Colonic mucosa (tissue), 4 donors: ENCODE results near the gene DAZAP2. TPM values are rescaled to one million over a fixed set of nuclear protein-coding genes. Genes with fewer than 3 reads are reported as not detected.
"Not testable (repeated sequence)": the region's sequence is repeated elsewhere in the genome, so short reads cannot be mapped to it uniquely, and the experiment has no call there.

Source experiments
- DNase-seq: peaks from one replicate; pipeline ENCODE4 v3.0.0-alpha.2; 2020
- H3K27ac ChIP-seq: fragments of 200-600 bp; one replicate; pipeline ENCODE4 v1.8.0; 2021
- H3K27me3 ChIP-seq: fragments of 200-600 bp; one replicate; pipeline ENCODE4 v1.8.0; 2021
- H3K36me3 ChIP-seq: fragments of 200-600 bp; one replicate; pipeline ENCODE4 v1.8.0; 2021
- H3K4me1 ChIP-seq: fragments of 200-600 bp; one replicate; pipeline ENCODE4 v1.8.0; 2021; ENCODE audit warnings: mild to moderate bottlenecking
- H3K4me3 ChIP-seq: fragments of 200-600 bp; one replicate; pipeline ENCODE4 v1.8.0; 2021
- H3K9ac ChIP-seq, 2 donors: one replicate each; pipeline ENCODE4 v1.7.0; 2013; ENCODE audit warnings: control low read depth in 2 of 2, low read depth in 2 of 2, low read length in 2 of 2
- H3K9me3 ChIP-seq: fragments of 200-600 bp; one replicate; pipeline ENCODE4 v1.8.0; 2021
- intact Hi-C: fragments of 100-400 bp; cut with DNase I; formaldehyde crosslinking; loops from one replicate; pipeline ENCODE4 v1.14.1; 2022
- total RNA-seq, 2 donors: library from RNA; stranded (reverse); fragmentation: NEBNext Ultra II Directional in 1 of 2; extraction: Animal tissue kit (Norgen Biotek cat#: 25700) in 1 of 2; gene quantifications; one replicate each; pipeline ENCODE4 v1.2.1, GENCODE V29; 2021
- TF ChIP-seq, protein P1 (sequence below): fragments of 200-600 bp; IDR thresholded peaks from one replicate; pipeline ENCODE4 v1.8.0; 2022; ENCODE audit warnings: antibody characterized with exemption, mild to moderate bottlenecking
- donor health status: healthy.
- donor health status: DM: no; HTN: no; CAD: no.
- donor health status: DM: no; HTN: no; CAD: no.

DAZAP2 gene
- total RNA-seq, 2 donors from 2014 or later, result 220 to 291 TPM

DNA sequence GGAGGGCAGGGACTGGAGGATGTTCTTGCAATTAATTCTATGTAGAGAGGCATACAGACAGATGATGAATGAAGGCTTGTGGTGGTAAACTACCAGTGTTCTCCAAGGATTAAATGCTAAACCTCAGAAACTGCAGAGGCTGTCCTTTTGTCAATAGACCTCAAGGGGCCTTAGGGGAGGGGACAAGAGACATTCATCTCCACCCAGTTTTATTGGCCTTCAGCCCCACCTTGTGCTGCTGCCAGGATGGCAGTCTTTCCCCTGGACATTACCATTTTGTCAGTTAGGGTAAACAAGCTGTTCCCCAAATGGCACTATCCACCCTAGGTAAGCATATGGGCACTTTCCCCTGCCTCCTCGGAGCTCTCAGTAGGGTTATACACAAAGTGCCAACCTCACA is 36.5 kb downstream of the DAZAP2 start:
- no peaks in the 10 kb centered on the region for H3K36me3 ChIP-seq
- TF ChIP-seq, protein P1, sequence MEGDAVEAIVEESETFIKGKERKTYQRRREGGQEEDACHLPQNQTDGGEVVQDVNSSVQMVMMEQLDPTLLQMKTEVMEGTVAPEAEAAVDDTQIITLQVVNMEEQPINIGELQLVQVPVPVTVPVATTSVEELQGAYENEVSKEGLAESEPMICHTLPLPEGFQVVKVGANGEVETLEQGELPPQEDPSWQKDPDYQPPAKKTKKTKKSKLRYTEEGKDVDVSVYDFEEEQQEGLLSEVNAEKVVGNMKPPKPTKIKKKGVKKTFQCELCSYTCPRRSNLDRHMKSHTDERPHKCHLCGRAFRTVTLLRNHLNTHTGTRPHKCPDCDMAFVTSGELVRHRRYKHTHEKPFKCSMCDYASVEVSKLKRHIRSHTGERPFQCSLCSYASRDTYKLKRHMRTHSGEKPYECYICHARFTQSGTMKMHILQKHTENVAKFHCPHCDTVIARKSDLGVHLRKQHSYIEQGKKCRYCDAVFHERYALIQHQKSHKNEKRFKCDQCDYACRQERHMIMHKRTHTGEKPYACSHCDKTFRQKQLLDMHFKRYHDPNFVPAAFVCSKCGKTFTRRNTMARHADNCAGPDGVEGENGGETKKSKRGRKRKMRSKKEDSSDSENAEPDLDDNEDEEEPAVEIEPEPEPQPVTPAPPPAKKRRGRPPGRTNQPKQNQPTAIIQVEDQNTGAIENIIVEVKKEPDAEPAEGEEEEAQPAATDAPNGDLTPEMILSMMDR, result no peak
- peaks cover 4% of the 10 kb centered on the region for H3K4me1 ChIP-seq
- peak overlapping the region in 1 of 2 donors; percentile 35 for H3K9ac ChIP-seq
- no peak overlapping the region for H3K4me3 ChIP-seq
- intact Hi-C loops, result no loop called here
- H3K9me3 ChIP-seq, result no peaks in the 10 kb centered on the region
- H3K27me3 ChIP-seq, result no peaks in the 10 kb centered on the region
- peak overlapping the region; percentile 68 for H3K27ac ChIP-seq
- DNase-seq, result peak; percentile 82

DNA sequence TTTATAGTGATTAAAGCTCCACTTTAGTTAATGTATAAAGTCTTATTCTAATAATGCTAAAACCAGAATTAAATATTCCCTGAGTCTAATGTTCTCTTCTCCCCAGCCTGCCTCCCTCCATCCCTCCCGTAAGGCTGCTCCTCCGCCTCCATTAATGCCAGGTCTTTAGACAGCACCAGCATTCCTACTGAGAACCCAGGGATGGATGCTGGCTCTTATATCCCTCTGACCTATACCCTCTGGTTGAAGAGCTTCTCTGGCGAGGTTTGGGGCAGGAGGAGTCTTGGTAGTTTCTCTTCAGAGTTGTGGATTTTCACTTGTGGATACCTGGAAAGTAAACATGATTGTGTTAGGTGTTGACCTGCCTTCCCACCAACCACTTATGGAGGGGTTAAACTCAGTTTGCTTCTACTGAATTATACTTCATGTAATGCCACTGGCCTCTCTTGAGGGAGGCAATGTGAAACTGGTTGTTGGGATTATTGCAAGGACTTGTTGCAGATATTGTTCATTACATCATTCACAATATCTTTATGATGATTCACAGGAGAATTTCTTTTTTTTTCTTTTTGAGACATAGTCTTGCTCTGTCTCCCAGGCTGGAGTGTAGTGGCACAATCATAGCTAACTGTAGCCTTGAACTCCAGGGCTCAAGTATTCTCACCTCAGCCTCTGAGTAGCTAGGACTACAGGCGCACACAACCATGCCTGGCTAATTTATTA is 42.7 kb downstream of the DAZAP2 start:
- no peak overlapping the region for H3K4me3 ChIP-seq
- no peaks in the 10 kb centered on the region for H3K27me3 ChIP-seq
- H3K9ac ChIP-seq, result no peak overlapping the region
- TF ChIP-seq, protein P1, result no peak
- no peaks in the 10 kb centered on the region for H3K4me1 ChIP-seq
- H3K36me3 ChIP-seq, result no peaks in the 10 kb centered on the region
- DNase-seq, result no peak
- intact Hi-C loops, result no loop called here
- no peak overlapping the region for H3K27ac ChIP-seq
- no peaks in the 10 kb centered on the region for H3K9me3 ChIP-seq

DNA sequence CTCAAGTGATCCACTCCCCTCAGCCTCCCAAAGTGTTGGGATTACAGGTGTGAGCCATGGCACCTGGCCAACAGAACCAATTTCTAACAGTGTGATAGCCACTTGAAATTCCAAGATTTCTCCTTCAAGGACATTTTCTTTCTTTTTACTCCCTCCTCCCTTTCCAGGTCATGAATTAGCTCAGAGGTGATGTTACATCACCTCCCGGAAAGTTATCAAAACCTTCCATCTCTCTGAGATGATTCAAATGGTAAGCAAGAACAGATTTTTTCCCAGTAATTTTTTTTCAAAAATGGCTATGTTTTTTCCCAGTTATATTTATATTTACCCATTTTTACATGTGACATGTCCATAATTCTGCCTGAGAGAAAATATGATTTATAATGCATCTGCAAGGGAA is 47.2 kb downstream of the DAZAP2 start:
- no peak for DNase-seq
- Histone ChIP-seq H3K4me1 (no peaks in the 10 kb centered on the region), H3K9ac (no peak overlapping the region), H3K9me3 (no peaks in the 10 kb centered on the region), H3K27me3 (no peaks in the 10 kb centered on the region), H3K27ac (no peak overlapping the region), H3K36me3 (no peaks in the 10 kb centered on the region), H3K4me3 (no peak overlapping the region)
- intact Hi-C loops, result no loop called here
- TF ChIP-seq, protein P1, result no peak

DNA sequence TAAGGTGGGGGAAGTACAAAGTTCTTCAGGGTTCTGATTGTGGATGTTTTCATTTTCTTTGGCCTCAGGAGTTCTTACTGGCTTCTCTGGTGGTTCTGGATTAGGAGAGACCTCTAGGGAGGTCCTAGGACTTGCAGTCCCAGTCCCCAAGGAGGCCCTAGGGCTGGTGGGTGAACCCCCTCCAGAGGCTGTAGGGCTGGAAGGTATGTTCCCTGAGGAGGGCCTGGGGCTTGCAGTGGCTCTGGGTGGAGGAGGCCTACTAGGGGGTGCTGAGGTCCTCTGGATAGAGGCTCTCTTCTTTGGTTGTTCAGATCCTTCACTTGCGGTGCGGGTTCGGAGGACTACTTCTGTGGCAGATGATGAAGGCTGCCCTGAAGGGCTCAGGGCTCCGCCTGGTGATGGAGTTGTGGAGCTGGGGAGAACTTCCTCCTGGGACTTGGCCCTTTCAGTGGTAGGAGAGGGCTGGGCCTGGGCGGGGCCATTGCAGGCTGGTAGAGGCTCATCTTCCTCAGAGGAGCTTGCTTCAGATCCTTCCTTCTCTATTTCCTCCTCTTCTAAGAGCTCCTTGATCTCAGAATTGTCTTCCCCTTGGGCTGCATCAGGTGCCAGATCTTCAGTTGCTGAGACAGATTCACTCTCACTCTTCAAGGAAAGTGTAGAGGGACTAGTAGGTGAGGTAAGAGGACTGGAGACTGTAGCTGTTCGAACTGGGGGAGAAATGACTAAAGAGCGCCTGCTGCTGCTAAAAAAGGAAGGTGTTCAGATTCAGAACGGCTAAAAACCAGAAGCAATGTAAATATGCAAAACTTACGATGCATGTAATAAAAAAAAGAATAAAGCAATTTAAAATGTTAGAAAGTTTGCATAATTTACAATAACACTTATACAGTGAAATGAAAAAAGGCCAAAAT is 53.2 kb downstream of the DAZAP2 start:
- H3K27ac ChIP-seq, result peak overlapping the region; percentile 73
- peak; percentile 93 for DNase-seq
- H3K36me3 ChIP-seq, H3K27me3 ChIP-seq, intact Hi-C loops, H3K4me3 ChIP-seq, H3K4me1 ChIP-seq, H3K9me3 ChIP-seq, H3K9ac ChIP-seq: not testable (repeated sequence)
- TF ChIP-seq, protein P1, result peak; percentile 15

Other genes starting within 250 kb of the DAZAP2 start
- gene SLC11A2, start 212.4 kb upstream of the DAZAP2 start, total RNA-seq, result 10 to 100 TPM; 51.6 to 52.0 TPM
- 10 to 100 TPM; 54.8 to 67.8 TPM for gene LETMD1, start 190.5 kb upstream of the DAZAP2 start, total RNA-seq
- gene CSRNP2, start 155.2 kb upstream of the DAZAP2 start, total RNA-seq, result 10 to 100 TPM; 13.6 to 17.1 TPM
- gene TFCP2, start 65.7 kb upstream of the DAZAP2 start, total RNA-seq, result 10 to 100 TPM; 24.4 to 30.9 TPM
- gene POU6F1, start 20.8 kb upstream of the DAZAP2 start, total RNA-seq, result 1 to 10 TPM; 4.9 to 5.6 TPM
- gene SMAGP, start 31.6 kb downstream of the DAZAP2 start, total RNA-seq, result 100 to 1,000 TPM in 1 of 2 donors, 10 to 100 TPM in 1; 74.4 to 119 TPM
- gene BIN2, start 85.3 kb downstream of the DAZAP2 start, total RNA-seq, result 1 to 10 TPM; 6.7 to 6.8 TPM
- gene CELA1, start 107.9 kb downstream of the DAZAP2 start, total RNA-seq, result not detected
- gene GALNT6, start 152.6 kb downstream of the DAZAP2 start, total RNA-seq, result 10 to 100 TPM; 24.7 to 27.1 TPM
- 1 to 10 TPM in 1 of 2 donors, under 1 TPM in 1; 0.59 to 1.1 TPM for gene SLC4A8, start 186.0 kb downstream of the DAZAP2 start, total RNA-seq